ENCODE measurements around the gene THADA.

THADA gene

GRCh38 chr2:43594875-43595274, 963 bp downstream of the THADA start:
- no peaks in the 10 kb centered on the region for H3K9me3 ChIP-seq (ENCODE audit: severe bottlenecking)
- H3K36me3 ChIP-seq (ENCODE audit: low read depth), result peaks cover 26% of the 10 kb centered on the region
- DNase-seq (ENCODE audit: low spot score) (no peak), ATAC-seq (ENCODE audit: low read depth) (no peak)
- peaks cover 6% of the 10 kb centered on the region for H3K4me1 ChIP-seq (ENCODE audit: insufficient read depth, poor library complexity, severe bottlenecking)
- peak overlapping the region; percentile 82 for H3K4me3 ChIP-seq (ENCODE audit: severe bottlenecking)
- no peaks in the 10 kb centered on the region for H3K27me3 ChIP-seq (ENCODE audit: insufficient read depth, poor library complexity, severe bottlenecking)
- no peak overlapping the region for H3K27ac ChIP-seq (ENCODE audit: poor library complexity, severe bottlenecking)
- TF ChIP-seq CTCF (IDR thresholded peaks at IDR 0.05; ENCODE audit: poor library complexity, severe bottlenecking), result no peak

GRCh38 chr2:43593254-43593653, 2.6 kb downstream of the THADA start:
- no peak for TF ChIP-seq CTCF (IDR thresholded peaks at IDR 0.05; ENCODE audit: poor library complexity, severe bottlenecking)
- H3K4me3 ChIP-seq (ENCODE audit: severe bottlenecking), result no peak overlapping the region
- DNase-seq (ENCODE audit: low spot score) (no peak), ATAC-seq (ENCODE audit: low read depth) (no peak)
- no peak overlapping the region for H3K27ac ChIP-seq (ENCODE audit: poor library complexity, severe bottlenecking)
- H3K4me1 ChIP-seq (ENCODE audit: insufficient read depth, poor library complexity, severe bottlenecking), result peaks cover 6% of the 10 kb centered on the region
- H3K9me3 ChIP-seq (ENCODE audit: severe bottlenecking), result no peaks in the 10 kb centered on the region
- peaks cover 41% of the 10 kb centered on the region for H3K36me3 ChIP-seq (ENCODE audit: low read depth)
- H3K27me3 ChIP-seq (ENCODE audit: insufficient read depth, poor library complexity, severe bottlenecking), result no peaks in the 10 kb centered on the region

GRCh38 chr2:43592443-43592842, 3.4 kb downstream of the THADA start:
- H3K9me3 ChIP-seq (ENCODE audit: severe bottlenecking), result no peaks in the 10 kb centered on the region
- H3K4me3 ChIP-seq (ENCODE audit: severe bottlenecking), result no peak overlapping the region
- H3K36me3 ChIP-seq (ENCODE audit: low read depth), result peaks cover 41% of the 10 kb centered on the region
- peaks cover 6% of the 10 kb centered on the region for H3K4me1 ChIP-seq (ENCODE audit: insufficient read depth, poor library complexity, severe bottlenecking)
- no peak for DNase-seq (ENCODE audit: low spot score)
- no peak for TF ChIP-seq CTCF (IDR thresholded peaks at IDR 0.05; ENCODE audit: poor library complexity, severe bottlenecking)
- no peak overlapping the region for H3K27ac ChIP-seq (ENCODE audit: poor library complexity, severe bottlenecking)
- H3K27me3 ChIP-seq (ENCODE audit: insufficient read depth, poor library complexity, severe bottlenecking), result no peaks in the 10 kb centered on the region
- no peak for ATAC-seq (ENCODE audit: low read depth)

- H3K4me1 ChIP-seq (ENCODE audit: insufficient read depth, poor library complexity, severe bottlenecking), result no peaks in the 10 kb centered on the region
- no peak for TF ChIP-seq CTCF (IDR thresholded peaks at IDR 0.05; ENCODE audit: poor library complexity, severe bottlenecking)
- H3K27me3 ChIP-seq (ENCODE audit: insufficient read depth, poor library complexity, severe bottlenecking), result no peaks in the 10 kb centered on the region
- no peak for ATAC-seq (ENCODE audit: low read depth)
- no peak overlapping the region for H3K27ac ChIP-seq (ENCODE audit: poor library complexity, severe bottlenecking)
- no peaks in the 10 kb centered on the region for H3K9me3 ChIP-seq (ENCODE audit: severe bottlenecking)
- no peak overlapping the region for H3K4me3 ChIP-seq (ENCODE audit: severe bottlenecking)
- DNase-seq (ENCODE audit: low spot score), result no peak
- peaks cover 74% of the 10 kb centered on the region for H3K36me3 ChIP-seq (ENCODE audit: low read depth)
These were observed 10.1 kb downstream of the THADA start for GRCh38 chr2:43585708-43586107.

- ATAC-seq (ENCODE audit: low read depth) (no peak), DNase-seq (ENCODE audit: low spot score) (no peak)
- no peaks in the 10 kb centered on the region for H3K4me1 ChIP-seq (ENCODE audit: insufficient read depth, poor library complexity, severe bottlenecking)
- no peak for TF ChIP-seq CTCF (IDR thresholded peaks at IDR 0.05; ENCODE audit: poor library complexity, severe bottlenecking)
- H3K9me3 ChIP-seq (ENCODE audit: severe bottlenecking), result no peaks in the 10 kb centered on the region
- H3K36me3 ChIP-seq (ENCODE audit: low read depth), result peaks cover 86% of the 10 kb centered on the region
- no peak overlapping the region for H3K4me3 ChIP-seq (ENCODE audit: severe bottlenecking)
- H3K27me3 ChIP-seq (ENCODE audit: insufficient read depth, poor library complexity, severe bottlenecking), result no peaks in the 10 kb centered on the region
- H3K27ac ChIP-seq (ENCODE audit: poor library complexity, severe bottlenecking), result no peak overlapping the region
These were observed 16.4 kb downstream of the THADA start for GRCh38 chr2:43579275-43579981.

All from RWPE2 (cell line).